RKO (cell line): Measurements from ENCODE around the gene RGS14.
A peak's percentile ranks its signal among the peaks of the same experiment; 100 is the strongest.
"Not testable (repeated sequence)": the region's sequence is repeated elsewhere in the genome, so short reads cannot be mapped to it uniquely, and the experiment has no call there.

Experiments used
- DNase-seq: peaks from one replicate; pipeline ENCODE4 v3.0.0-alpha.2; 2016; ENCODE audit warnings: low spot score

RGS14 gene

GRCh38 chr5:177403792-177404640, 46.3 kb downstream of the RGS14 start:
- peak; percentile 86 for DNase-seq

- DNase-seq, result no peak
Observed at GRCh38 chr5:177404641-177405179, 47.0 kb downstream of the RGS14 start.

GRCh38 chr5:177405312-177405711, 47.6 kb downstream of the RGS14 start:
- DNase-seq, result no peak

- DNase-seq, result no peak
Observed at GRCh38 chr5:177405805-177406204, 48.1 kb downstream of the RGS14 start.

GRCh38 chr5:177409043-177409801, 51.5 kb downstream of the RGS14 start, which contains the start of gene F12:
F12 (minus strand) TSS chr5:177409564; CDS start chr5:177409527, 37 bp downstream.
- DNase-seq, result no peak

GRCh38 chr5:177410575-177410974, 52.9 kb downstream of the RGS14 start:
- no peak for DNase-seq

GRCh38 chr5:177412603-177413233, 55.0 kb downstream of the RGS14 start:
- DNase-seq, result no peak

GRCh38 chr5:177414481-177414880, 56.8 kb downstream of the RGS14 start:
- no peak for DNase-seq

GRCh38 chr5:177417081-177417480, 59.4 kb downstream of the RGS14 start:
- not testable (repeated sequence) for DNase-seq

- no peak for DNase-seq
Observed at GRCh38 chr5:177419046-177419445, 61.3 kb downstream of the RGS14 start.

- not testable (repeated sequence) for DNase-seq
Observed at GRCh38 chr5:177420472-177420871, 62.7 kb downstream of the RGS14 start.

GRCh38 chr5:177421062-177421798, 63.5 kb downstream of the RGS14 start:
- DNase-seq, result no peak
